WTC11 (cell line): ENCODE data around the gene IFT25. TPM values are rescaled to one million over a fixed set of nuclear protein-coding genes. Genes with fewer than 3 reads are reported as not detected.

Experiments
- ATAC-seq: fragments of 200-7000 bp; cut with Tn5 transposase; 2 replicates; pipeline ENCODE4 v1.10.0; 2021; ENCODE audit warnings: mild to moderate bottlenecking, moderate library complexity
- CTCF ChIA-PET: fragments of 300-600 bp; sonication (Branson Sonifier 250); formaldehyde crosslinking; loops from one replicate; lab custom pipeline; 2021; ENCODE audit warnings: antibody characterized with exemption; lab: Charles Lee
- POLR2A ChIA-PET: fragments of 350-600 bp; sonication (Branson Sonifier 250); formaldehyde crosslinking; loops from one replicate; lab custom pipeline; 2021; ENCODE audit warnings: antibody characterized with exemption; lab: Charles Lee
- DNase-seq: peaks from one replicate; pipeline ENCODE4 v3.0.0; 2021; ENCODE audit warnings: low spot score
- H3K27ac Mint-ChIP-seq: 2 replicates; pipeline ENCODE4 v1.8.0; 2021; ENCODE audit warnings: mixed read lengths
- H3K27me3 Mint-ChIP-seq: 2 replicates; pipeline ENCODE4 v1.8.0; 2021; ENCODE audit warnings: low read depth, mild to moderate bottlenecking, moderate library complexity, mixed read lengths
- H3K36me3 Mint-ChIP-seq: 2 replicates; pipeline ENCODE4 v1.8.0; 2021; ENCODE audit warnings: mixed read lengths
- H3K4me1 Mint-ChIP-seq: 2 replicates; pipeline ENCODE4 v1.8.0; 2022; ENCODE audit warnings: mixed read lengths
- H3K4me3 Mint-ChIP-seq: 2 replicates; pipeline ENCODE4 v1.8.0; 2021; ENCODE audit warnings: mild to moderate bottlenecking, moderate library complexity, mixed read lengths
- H3K9me3 Mint-ChIP-seq: 2 replicates; pipeline ENCODE4 v1.8.0; 2021; ENCODE audit warnings: mixed read lengths
- CDX4 ChIP-seq: fragments of 250-450 bp; sonication (Bioruptor Pico); IDR thresholded peaks from 2 replicates; pipeline ENCODE4 v1.9.0; 2021; ENCODE audit warnings: moderate library complexity, mild to moderate bottlenecking, inconsistent platforms, borderline replicate concordance
- CTCF ChIP-seq: fragments of 200-600 bp; IDR thresholded peaks from 2 replicates; pipeline ENCODE4 v1.8.0; 2022; ENCODE audit warnings: antibody characterized with exemption
- E2F4 ChIP-seq: sonication (generic); formaldehyde crosslinking; IDR thresholded peaks from 2 replicates; pipeline ENCODE4 v1.8.1; 2022; ENCODE audit warnings: low read depth, mild to moderate bottlenecking, moderate library complexity, missing genetic modification reagents, borderline replicate concordance
- ELF4 ChIP-seq: sonication (generic); formaldehyde crosslinking; IDR thresholded peaks from 2 replicates; pipeline ENCODE4 v1.8.1; 2022; ENCODE audit warnings: low read depth, mild to moderate bottlenecking, moderate library complexity, missing genetic modification reagents
- ESRRA ChIP-seq: sonication (generic); formaldehyde crosslinking; IDR thresholded peaks from 2 replicates; pipeline ENCODE4 v1.8.1; 2022; ENCODE audit warnings: mild to moderate bottlenecking, missing genetic modification reagents, borderline replicate concordance
- FOXP1 ChIP-seq: sonication (generic); formaldehyde crosslinking; IDR thresholded peaks from 2 replicates; pipeline ENCODE4 v1.8.0; 2022; ENCODE audit warnings: missing genetic modification reagents, mild to moderate bottlenecking, moderate library complexity, borderline replicate concordance
- JUN ChIP-seq: sonication (generic); formaldehyde crosslinking; IDR thresholded peaks from 2 replicates; pipeline ENCODE4 v1.8.0; 2023; ENCODE audit warnings: mild to moderate bottlenecking, missing genetic modification reagents
- MAX ChIP-seq: sonication (generic); formaldehyde crosslinking; IDR thresholded peaks from 2 replicates; pipeline ENCODE4 v1.8.0; 2022; ENCODE audit warnings: mild to moderate bottlenecking, missing genetic modification reagents
- MYBL2 ChIP-seq: sonication (generic); formaldehyde crosslinking; IDR thresholded peaks from 2 replicates; pipeline ENCODE4 v1.8.1; 2023; ENCODE audit warnings: mild to moderate bottlenecking, moderate library complexity, missing genetic modification reagents
- NFYB ChIP-seq: sonication (generic); formaldehyde crosslinking; conservative IDR thresholded peaks from 2 replicates; pipeline ENCODE4 v1.8.0; 2022; ENCODE audit warnings: low read depth, missing genetic modification reagents
- NR2C2 ChIP-seq: sonication (generic); formaldehyde crosslinking; IDR thresholded peaks from 2 replicates; pipeline ENCODE4 v1.8.0; 2022; ENCODE audit warnings: mild to moderate bottlenecking, missing genetic modification reagents
- OVOL2 ChIP-seq: fragments of 250-450 bp; sonication (Bioruptor Pico); IDR thresholded peaks from 2 replicates; pipeline ENCODE4 v1.9.0; 2021; ENCODE audit warnings: mild to moderate bottlenecking, borderline replicate concordance
- PRDM15 ChIP-seq: sonication (generic); formaldehyde crosslinking; IDR thresholded peaks from 2 replicates; pipeline ENCODE4 v1.8.0; 2022; ENCODE audit warnings: missing genetic modification reagents
- RELA ChIP-seq: sonication (generic); formaldehyde crosslinking; IDR thresholded peaks from 2 replicates; pipeline ENCODE4 v1.8.1; 2022; ENCODE audit warnings: missing genetic modification reagents, mild to moderate bottlenecking, borderline replicate concordance
- RORB ChIP-seq: fragments of 250-450 bp; sonication (Bioruptor Pico); IDR thresholded peaks from 2 replicates; pipeline ENCODE4 v1.9.0; 2021; ENCODE audit warnings: mild to moderate bottlenecking
- ZNF121 ChIP-seq: sonication (generic); formaldehyde crosslinking; IDR thresholded peaks from 2 replicates; pipeline ENCODE4 v1.8.0; 2023; ENCODE audit warnings: missing genetic modification reagents
- total RNA-seq: library from RNA; stranded (reverse); gene quantifications from 3 replicates; pipeline ENCODE4 v1.2.3, GENCODE V29; 2021

Gene IFT25
- total RNA-seq, 1 experiment from 2014 or later, result 22.6 TPM

- Mint-ChIP-seq H3K9me3 (no peaks in the 10 kb centered on the region), H3K36me3 (peaks cover 30% of the 10 kb centered on the region), H3K27me3 (no peaks in the 10 kb centered on the region), H3K27ac (no peak overlapping the region), H3K4me1 (peaks cover 44% of the 10 kb centered on the region), H3K4me3 (no peak overlapping the region)
- ATAC-seq (no peak), DNase-seq (no peak)
- CTCF ChIA-PET, result interaction anchor here (1.1 to 1.2 kb wide), 3 partner anchors 75 to 128 kb away, joined by 3 to 4 read pairs (median 3); no protein-coding TSS in a partner anchor
- POLR2A ChIA-PET, result no interaction called here
- no peak for TF ChIP-seq MAX (CRISPR knock-in tag)
- no peak for TF ChIP-seq CDX4 (CRISPR knock-in tag)
- TF ChIP-seq PRDM15 (CRISPR knock-in tag), result no peak
- TF ChIP-seq FOXP1, result no peak
- TF ChIP-seq ELF4 (CRISPR knock-in tag), result no peak
Measured at GRCh38 chr1:53954128-53954527, 8.6 kb upstream of the IFT25 start.

GRCh38 chr1:53951697-53952096, 6.2 kb upstream of the IFT25 start:
- H3K4me1 Mint-ChIP-seq, result peaks cover 49% of the 10 kb centered on the region
- ATAC-seq (no peak), DNase-seq (no peak)
- no peak for TF ChIP-seq E2F4 (CRISPR knock-in tag)
- TF ChIP-seq RORB, result no peak
- no peak for TF ChIP-seq RELA (CRISPR knock-in tag)
- TF ChIP-seq OVOL2, result no peak
- TF ChIP-seq FOXP1, result no peak
- TF ChIP-seq NR2C2 (CRISPR knock-in tag), result no peak
- TF ChIP-seq ZNF121 (CRISPR knock-in tag), result no peak
- no peak for TF ChIP-seq ESRRA (CRISPR knock-in tag)
- no peak for TF ChIP-seq JUN (CRISPR knock-in tag)
- TF ChIP-seq MYBL2 (CRISPR knock-in tag), result no peak
- H3K27me3 Mint-ChIP-seq, result no peaks in the 10 kb centered on the region
- peak overlapping the region; percentile 92 for H3K27ac Mint-ChIP-seq
- ChIA-PET POLR2A (no interaction called here), CTCF (interaction anchor here (1.2 to 3.1 kb wide), 3 partner anchors 40 to 91 kb away, joined by 5 to 18 read pairs (median 11); no protein-coding TSS in a partner anchor)
- peaks cover 24% of the 10 kb centered on the region for H3K36me3 Mint-ChIP-seq
- no peak overlapping the region for H3K4me3 Mint-ChIP-seq
- no peaks in the 10 kb centered on the region for H3K9me3 Mint-ChIP-seq

GRCh38 chr1:53949023-53949990, 3.8 kb upstream of the IFT25 start:
- DNase-seq, result peak; percentile 44
- Mint-ChIP-seq H3K9me3 (no peaks in the 10 kb centered on the region), H3K36me3 (peaks cover 19% of the 10 kb centered on the region), H3K27ac (peak overlapping the region; percentile 47; the same call in 1 of the 2 replicates), H3K27me3 (no peaks in the 10 kb centered on the region), H3K4me1 (peaks cover 52% of the 10 kb centered on the region), H3K4me3 (no peak overlapping the region)
- POLR2A ChIA-PET, result no interaction called here
- CTCF ChIA-PET, result interaction anchor here (0.6 to 3.8 kb wide), 14 partner anchors 10 to 1229 kb away, joined by 3 to 48 read pairs (median 6); partner anchors contain the start of gene YIPF1
- peak; percentile 22; the same call in 1 of the 2 replicates for TF ChIP-seq CTCF
- no peak for TF ChIP-seq NFYB
- peak; percentile 6; the same call in 1 of the 2 replicates for ATAC-seq
